ENCODE results near the gene TXLNG. TPM values are rescaled to one million over a fixed set of nuclear protein-coding genes. Genes with fewer than 3 reads are reported as not detected.

Gene TXLNG
- total and polyA plus RNA-seq, 2 of the 13 experiments (the other 11 are each of a cell fraction or from before 2014, with no cell fraction given) = 13.1 to 15.5 TPM

DNA sequence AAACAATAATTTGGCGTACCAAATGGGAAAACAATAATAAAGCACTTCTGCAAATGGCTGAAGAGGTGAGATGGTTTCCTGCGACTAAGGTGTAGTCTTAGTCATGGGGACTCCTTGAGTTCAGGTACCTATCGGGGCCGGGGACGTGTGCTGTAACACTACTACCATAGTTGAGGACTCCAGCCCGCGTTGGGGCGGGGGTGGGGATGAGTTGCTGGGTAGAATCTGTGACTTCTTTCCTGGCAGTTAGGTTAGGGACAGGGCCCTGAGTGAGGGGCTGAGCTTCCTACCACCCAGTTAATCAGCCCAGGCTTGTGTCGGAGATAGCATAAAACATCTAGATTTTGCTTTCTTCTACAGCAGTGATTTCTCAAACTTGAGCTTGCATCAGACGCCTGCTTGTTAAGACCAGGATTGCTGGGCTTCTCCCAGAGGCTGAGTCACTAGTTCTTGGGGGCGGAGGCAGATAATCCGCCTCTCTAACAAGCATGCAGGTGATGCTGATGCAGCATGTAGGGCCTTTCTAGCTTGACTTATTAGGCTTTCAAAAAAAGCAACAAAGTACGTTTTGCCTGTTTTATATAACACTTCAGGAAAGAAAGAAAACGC lies 53.7 kb downstream of the TXLNG start (continued):
- TF ChIP-seq ZNF124 (CRISPR knock-in tag; IDR thresholded peaks at IDR 0.05) (no peak), KDM2A (CRISPR knock-in tag; IDR thresholded peaks at IDR 0.05; ENCODE audit: borderline replicate concordance, low read depth) (no peak)
- TF ChIP-seq, protein P1, sequence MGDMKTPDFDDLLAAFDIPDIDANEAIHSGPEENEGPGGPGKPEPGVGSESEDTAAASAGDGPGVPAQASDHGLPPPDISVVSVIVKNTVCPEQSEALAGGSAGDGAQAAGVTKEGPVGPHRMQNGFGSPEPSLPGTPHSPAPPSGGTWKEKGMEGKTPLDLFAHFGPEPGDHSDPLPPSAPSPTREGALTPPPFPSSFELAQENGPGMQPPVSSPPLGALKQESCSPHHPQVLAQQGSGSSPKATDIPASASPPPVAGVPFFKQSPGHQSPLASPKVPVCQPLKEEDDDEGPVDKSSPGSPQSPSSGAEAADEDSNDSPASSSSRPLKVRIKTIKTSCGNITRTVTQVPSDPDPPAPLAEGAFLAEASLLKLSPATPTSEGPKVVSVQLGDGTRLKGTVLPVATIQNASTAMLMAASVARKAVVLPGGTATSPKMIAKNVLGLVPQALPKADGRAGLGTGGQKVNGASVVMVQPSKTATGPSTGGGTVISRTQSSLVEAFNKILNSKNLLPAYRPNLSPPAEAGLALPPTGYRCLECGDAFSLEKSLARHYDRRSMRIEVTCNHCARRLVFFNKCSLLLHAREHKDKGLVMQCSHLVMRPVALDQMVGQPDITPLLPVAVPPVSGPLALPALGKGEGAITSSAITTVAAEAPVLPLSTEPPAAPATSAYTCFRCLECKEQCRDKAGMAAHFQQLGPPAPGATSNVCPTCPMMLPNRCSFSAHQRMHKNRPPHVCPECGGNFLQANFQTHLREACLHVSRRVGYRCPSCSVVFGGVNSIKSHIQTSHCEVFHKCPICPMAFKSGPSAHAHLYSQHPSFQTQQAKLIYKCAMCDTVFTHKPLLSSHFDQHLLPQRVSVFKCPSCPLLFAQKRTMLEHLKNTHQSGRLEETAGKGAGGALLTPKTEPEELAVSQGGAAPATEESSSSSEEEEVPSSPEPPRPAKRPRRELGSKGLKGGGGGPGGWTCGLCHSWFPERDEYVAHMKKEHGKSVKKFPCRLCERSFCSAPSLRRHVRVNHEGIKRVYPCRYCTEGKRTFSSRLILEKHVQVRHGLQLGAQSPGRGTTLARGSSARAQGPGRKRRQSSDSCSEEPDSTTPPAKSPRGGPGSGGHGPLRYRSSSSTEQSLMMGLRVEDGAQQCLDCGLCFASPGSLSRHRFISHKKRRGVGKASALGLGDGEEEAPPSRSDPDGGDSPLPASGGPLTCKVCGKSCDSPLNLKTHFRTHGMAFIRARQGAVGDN (CRISPR knock-in tag; IDR thresholded peaks at IDR 0.05) = no peak

DNA sequence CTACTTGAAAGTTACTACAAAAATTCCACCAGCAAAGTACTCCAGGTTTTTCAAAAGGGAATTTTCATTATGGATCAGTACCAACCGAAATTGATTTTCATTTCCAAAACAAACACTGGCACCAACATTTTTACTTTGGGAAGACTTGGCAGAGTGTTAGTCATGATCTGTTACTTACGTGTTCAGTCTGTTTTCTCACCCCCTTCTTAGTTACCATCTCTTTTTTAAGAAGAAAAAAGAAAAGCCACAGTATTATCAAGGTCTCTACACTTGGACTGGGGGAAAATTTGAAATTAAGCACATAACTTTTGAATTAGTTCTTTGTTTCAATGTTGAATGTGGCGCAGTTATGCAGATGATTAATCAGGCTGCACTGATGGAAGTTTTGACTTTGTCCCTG lies 56.4 kb downstream of the TXLNG start:
- H3K36me3 ChIP-seq (replicated peaks in 1 of 2; ENCODE audit: control insufficient read depth in 1 of 2, insufficient read depth in 2 of 2, low read length in 2 of 2) = peaks cover 2 to 39% of the 10 kb centered on the region in 2 experiments; a peak in 3 of 5 replicates
- FAIRE-seq = no peak
- no peak overlapping the region for H2AFZ ChIP-seq (ENCODE audit: low read length)
- WGBS (ENCODE audit: low lambda C conversion rate) = 100% methylated on average over 3 of the region's 3 CpGs
- no peaks in the 10 kb centered on the region for H3K79me2 ChIP-seq (ENCODE audit: insufficient read depth, low read length)
- BruUV-seq (replicated peaks) = no TSS peak
- no peak for DNase-seq (ENCODE audit: low spot score)
- no peak overlapping the region for H3K4me3 ChIP-seq (replicated peaks in 1 of 3; ENCODE audit: insufficient read depth in 1 of 3, low read depth in 2 of 3, low read length in 3 of 3)
- no peaks in the 10 kb centered on the region for H3K27me3 ChIP-seq (ENCODE audit: control insufficient read depth in 1 of 2, insufficient read depth in 2 of 2, low read length in 2 of 2)
- ATAC-seq = no peak
- H3K27ac ChIP-seq (ENCODE audit: extremely low read length, insufficient read depth, low read length) = no peak overlapping the region
- no peaks in the 10 kb centered on the region for H4K20me1 ChIP-seq (ENCODE audit: insufficient read depth, low read length)
- in situ Hi-C loops (cut with HindIII; ENCODE audit: extremely low pct_ligation_motif_present, low pct_unique_long_range_greater_than_20kb) = no loop called here
- intact Hi-C loops (cut with micrococcal nuclease; ENCODE audit: unreplicated experiment) = no loop called here
- H3K9me3 ChIP-seq (ENCODE audit: low read length) = no peaks in the 10 kb centered on the region
- POLR2A ChIA-PET = no interaction called here
- no peak overlapping the region for H3K9ac ChIP-seq (ENCODE audit: insufficient read depth, low read depth, low read length)
- H3K4me1 ChIP-seq (ENCODE audit: insufficient read depth, low read length) = no peaks in the 10 kb centered on the region
- no peak overlapping the region for H3K4me2 ChIP-seq (ENCODE audit: low read depth, low read length)
- CTCF ChIA-PET (ENCODE audit: low intra/inter-chr PET ratio, low total read pairs) = no interaction called here
- no peak for TF ChIP-seq ZXDC (CRISPR knock-in tag; IDR thresholded peaks at IDR 0.05)
- TF ChIP-seq ZNF674 (CRISPR knock-in tag; IDR thresholded peaks at IDR 0.05; ENCODE audit: low read depth) = no peak
- no peak for TF ChIP-seq NR3C1 (CRISPR knock-in tag; IDR thresholded peaks at IDR 0.05)
- TF ChIP-seq EEA1 (CRISPR knock-in tag; IDR thresholded peaks at IDR 0.05; ENCODE audit: borderline replicate concordance) = no peak
- no peak for TF ChIP-seq NFATC3 (CRISPR knock-in tag; IDR thresholded peaks at IDR 0.05)
- TF ChIP-seq ZNF792 (CRISPR knock-in tag; IDR thresholded peaks at IDR 0.05) = no peak
- no peak for TF ChIP-seq CREM (IDR thresholded peaks at IDR 0.05)
- TF ChIP-seq CREM (CRISPR knock-in tag; IDR thresholded peaks at IDR 0.05) = no peak
- no peak for TF ChIP-seq SPEN (CRISPR knock-in tag; IDR thresholded peaks at IDR 0.05; ENCODE audit: low read depth)
- TF ChIP-seq STAG1 (CRISPR knock-in tag; IDR thresholded peaks at IDR 0.05) = no peak
- no peak for TF ChIP-seq ZNF550 (CRISPR knock-in tag; IDR thresholded peaks at IDR 0.05; ENCODE audit: borderline replicate concordance)
- no peak for TF ChIP-seq SNRNP70 (IDR thresholded peaks at IDR 0.05; ENCODE audit: low read depth, low read length)
- no peak for TF ChIP-seq ZNF33B (CRISPR knock-in tag; IDR thresholded peaks at IDR 0.05)
- TF ChIP-seq IKZF4 (CRISPR knock-in tag; IDR thresholded peaks at IDR 0.05; ENCODE audit: borderline replicate concordance, low read depth, not compliant biosample characterization) = no peak
